ENCODE results near the gene SLC5A7. TPM values are rescaled to one million over a fixed set of nuclear protein-coding genes. Genes with fewer than 3 reads are reported as not detected.

SLC5A7 gene
- total RNA-seq, 5 donors from 2014 or later (not counting 1 experiment from before 2014, with no cell fraction given) = not detected

DNA sequence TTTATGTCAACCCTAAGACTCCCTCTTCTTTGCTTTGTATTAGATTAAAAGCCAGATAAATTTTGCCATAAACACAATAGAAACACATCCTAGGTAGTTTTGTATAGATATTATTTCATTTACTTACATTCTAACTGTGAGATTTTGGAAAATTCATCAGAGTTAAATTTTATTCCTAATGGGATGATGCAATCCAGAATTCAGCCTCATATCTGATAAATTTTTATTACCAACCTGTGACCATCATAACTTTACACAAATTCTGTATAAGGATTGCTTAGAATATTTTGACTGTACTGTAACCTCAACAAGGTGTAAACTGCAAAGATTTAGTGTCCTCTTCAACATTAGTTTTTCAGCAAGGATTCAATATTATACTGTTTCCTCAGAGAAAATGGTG is 4.4 kb downstream of the SLC5A7 start:
- no peaks in the 10 kb centered on the region for H3K9me3 Mint-ChIP-seq
- no peaks in the 10 kb centered on the region for H3K36me3 ChIP-seq (ENCODE audit: control insufficient read depth in 2 of 2, extremely low read depth in 1 of 2, insufficient read depth in 1 of 2, low read length in 1 of 2)
- no peak overlapping the region for H3K4me3 ChIP-seq (ENCODE audit: control insufficient read depth in 1 of 2, extremely low read depth in 1 of 2, low read length in 1 of 2)
- no peak overlapping the region for H3K27ac ChIP-seq (ENCODE audit: low read length)
- no peaks in the 10 kb centered on the region for H3K4me1 ChIP-seq (ENCODE audit: control insufficient read depth in 1 of 2, extremely low read depth in 1 of 2, insufficient read depth in 2 of 2, low read length in 2 of 2)
- ChIA-PET POLR2A (no interaction called here), CTCF (no interaction called here)
- H3K36me3 Mint-ChIP-seq = no peaks in the 10 kb centered on the region
- DNase-seq (no peak), ATAC-seq (replicated peaks in 1 of 4) (no peak)
- peaks cover 4 to 8% of the 10 kb centered on the region in 2 donors for H3K27me3 Mint-ChIP-seq
- H3K4me3 Mint-ChIP-seq = no peak overlapping the region
- H3K27ac Mint-ChIP-seq = no peak overlapping the region
- no peaks in the 10 kb centered on the region for H3K9me3 ChIP-seq
- H3K27me3 ChIP-seq (replicated peaks in 1 of 2; ENCODE audit: control insufficient read depth in 2 of 2, extremely low read depth in 1 of 2, insufficient read depth in 2 of 2, low read length in 1 of 2) = peaks cover 14 to 16% of the 10 kb centered on the region in 2 experiments
- no peaks in the 10 kb centered on the region for H3K4me1 Mint-ChIP-seq

DNA sequence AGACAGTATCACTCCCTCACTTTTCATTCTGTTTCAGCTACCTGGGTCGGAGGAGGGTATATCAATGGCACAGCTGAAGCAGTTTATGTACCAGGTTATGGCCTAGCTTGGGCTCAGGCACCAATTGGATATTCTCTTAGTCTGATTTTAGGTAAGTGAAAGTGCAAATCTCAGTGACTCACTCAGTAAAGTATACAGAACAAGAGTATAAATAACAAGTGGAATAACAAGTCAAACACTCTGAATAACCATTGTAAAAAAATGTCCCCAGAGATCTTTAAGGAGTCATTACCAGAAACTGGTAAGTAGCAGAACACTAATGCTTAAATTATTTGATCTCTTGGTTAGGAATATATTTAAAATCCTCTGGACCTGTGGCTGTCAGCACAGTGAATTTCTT is 5.7 kb downstream of the SLC5A7 start:
- POLR2A ChIA-PET = no interaction called here
- no CpG with 5 or more reads among the region's 1 CpG for WGBS (ENCODE audit: insufficient coverage)

DNA sequence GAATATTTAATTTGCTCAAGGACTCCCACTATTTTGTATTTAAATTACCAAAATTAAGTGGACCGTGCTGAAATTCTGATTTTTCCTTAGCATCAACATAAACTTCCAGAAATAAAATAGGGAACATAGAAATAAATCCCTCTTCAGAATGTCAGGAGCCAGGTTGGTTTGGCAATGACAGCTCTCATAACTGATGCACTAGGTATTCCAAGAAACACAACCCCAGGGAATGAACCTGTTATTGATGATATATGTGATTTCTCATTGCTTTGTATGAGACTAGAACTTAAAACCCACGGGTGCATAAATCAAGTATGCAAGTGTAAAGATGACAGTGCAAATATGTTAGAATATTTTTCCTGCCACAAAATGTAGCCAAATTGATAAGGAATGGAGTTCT is 12.8 kb downstream of the SLC5A7 start:
- ChIA-PET CTCF (no interaction called here), POLR2A (no interaction called here)
- no peak overlapping the region for H3K27ac ChIP-seq (ENCODE audit: low read length)
- no peaks in the 10 kb centered on the region for H3K27me3 ChIP-seq (replicated peaks in 1 of 2; ENCODE audit: control insufficient read depth in 2 of 2, extremely low read depth in 1 of 2, insufficient read depth in 2 of 2, low read length in 1 of 2)
- no peaks in the 10 kb centered on the region for H3K4me1 ChIP-seq (ENCODE audit: control insufficient read depth in 1 of 2, extremely low read depth in 1 of 2, insufficient read depth in 2 of 2, low read length in 2 of 2)
- no peak overlapping the region for H3K4me3 ChIP-seq (ENCODE audit: control insufficient read depth in 1 of 2, extremely low read depth in 1 of 2, low read length in 1 of 2)
- H3K4me3 Mint-ChIP-seq = no peak overlapping the region
- no peaks in the 10 kb centered on the region for H3K9me3 Mint-ChIP-seq
- DNase-seq (no peak), ATAC-seq (replicated peaks in 1 of 4) (no peak)
- no peaks in the 10 kb centered on the region for H3K36me3 ChIP-seq (ENCODE audit: control insufficient read depth in 2 of 2, extremely low read depth in 1 of 2, insufficient read depth in 1 of 2, low read length in 1 of 2)
- no peaks in the 10 kb centered on the region for H3K27me3 Mint-ChIP-seq
- no peaks in the 10 kb centered on the region for H3K4me1 Mint-ChIP-seq
- WGBS (ENCODE audit: insufficient coverage) = no CpG with 5 or more reads among the region's 2 CpGs
- H3K36me3 Mint-ChIP-seq = no peaks in the 10 kb centered on the region
- H3K27ac Mint-ChIP-seq = no peak overlapping the region
- no peaks in the 10 kb centered on the region for H3K9me3 ChIP-seq

More for the DNA sequence above, 5.7 kb downstream of the SLC5A7 start:
- CTCF ChIA-PET = no interaction called here
- no peak overlapping the region for H3K4me3 ChIP-seq (ENCODE audit: control insufficient read depth in 1 of 2, extremely low read depth in 1 of 2, low read length in 1 of 2)
- H3K27me3 ChIP-seq (replicated peaks in 1 of 2; ENCODE audit: control insufficient read depth in 2 of 2, extremely low read depth in 1 of 2, insufficient read depth in 2 of 2, low read length in 1 of 2) = peaks cover 4 to 10% of the 10 kb centered on the region in 2 experiments
- DNase-seq (no peak), ATAC-seq (replicated peaks in 1 of 4) (no peak)
- H3K4me1 ChIP-seq (ENCODE audit: control insufficient read depth in 1 of 2, extremely low read depth in 1 of 2, insufficient read depth in 2 of 2, low read length in 2 of 2) = no peaks in the 10 kb centered on the region
- Mint-ChIP-seq H3K36me3 (no peaks in the 10 kb centered on the region), H3K4me1 (no peaks in the 10 kb centered on the region), H3K4me3 (no peak overlapping the region), H3K27ac (no peak overlapping the region), H3K27me3 (peaks cover 3 to 5% of the 10 kb centered on the region in 2 donors), H3K9me3 (no peaks in the 10 kb centered on the region)
- H3K27ac ChIP-seq (ENCODE audit: low read length) = no peak overlapping the region
- H3K9me3 ChIP-seq = no peaks in the 10 kb centered on the region
- H3K36me3 ChIP-seq (ENCODE audit: control insufficient read depth in 2 of 2, extremely low read depth in 1 of 2, insufficient read depth in 1 of 2, low read length in 1 of 2) = no peaks in the 10 kb centered on the region

DNA sequence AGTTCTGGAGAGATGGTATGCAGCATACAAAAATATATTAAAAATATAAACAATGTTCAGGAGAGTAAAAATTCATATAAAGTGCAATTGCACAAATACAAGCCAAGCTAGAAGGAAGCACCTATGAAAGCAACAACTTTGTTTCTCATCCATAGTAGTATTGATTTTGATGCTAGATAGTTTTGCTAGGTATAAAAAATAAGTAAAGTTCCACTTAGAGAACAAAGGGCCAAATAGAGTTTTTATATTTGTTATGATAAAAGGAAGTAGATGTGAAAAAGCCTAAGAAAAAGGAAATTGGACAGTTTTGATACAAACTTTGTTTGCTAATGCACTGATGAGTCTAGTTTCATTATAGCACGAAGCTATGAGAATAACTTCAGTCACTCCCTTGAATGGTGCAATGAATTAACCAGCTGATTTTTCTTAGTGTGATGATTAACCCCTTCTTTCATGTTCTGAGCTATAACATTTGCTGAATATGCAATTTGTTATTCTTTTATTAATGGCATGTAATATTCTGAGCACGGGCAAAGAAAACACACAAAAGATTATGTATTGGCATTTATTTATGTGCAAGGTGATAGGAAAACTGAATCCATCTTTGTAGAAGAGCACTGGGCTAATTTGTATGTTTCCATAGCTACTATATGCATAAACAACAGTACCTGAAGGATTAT is 24.7 kb downstream of the SLC5A7 start:
- no peaks in the 10 kb centered on the region for H3K4me1 ChIP-seq (ENCODE audit: control insufficient read depth in 1 of 2, extremely low read depth in 1 of 2, insufficient read depth in 2 of 2, low read length in 2 of 2)
- POLR2A ChIA-PET = no interaction called here
- no peak overlapping the region for H3K4me3 ChIP-seq (ENCODE audit: control insufficient read depth in 1 of 2, extremely low read depth in 1 of 2, low read length in 1 of 2)
- no peaks in the 10 kb centered on the region for H3K9me3 ChIP-seq
- Mint-ChIP-seq H3K4me1 (no peaks in the 10 kb centered on the region), H3K27me3 (peaks cover 0 to 3% of the 10 kb centered on the region in 2 donors), H3K36me3 (no peaks in the 10 kb centered on the region), H3K27ac (no peak overlapping the region), H3K9me3 (peaks cover 11 to 16% (median 13%) of the 10 kb centered on the region in 3 donors), H3K4me3 (no peak overlapping the region)
- no peak overlapping the region for H3K27ac ChIP-seq (ENCODE audit: low read length)
- CTCF ChIA-PET = interaction anchor here in 1 of 2 donors (0.5 kb wide), 2 partner anchors 587 to 1336 kb away, joined by 6 to 9 read pairs; no protein-coding TSS in a partner anchor
- WGBS (ENCODE audit: insufficient coverage) = no CpG with 5 or more reads among the region's 2 CpGs
- ATAC-seq (replicated peaks in 1 of 4) (no peak), DNase-seq (no peak)
- H3K36me3 ChIP-seq (ENCODE audit: control insufficient read depth in 2 of 2, extremely low read depth in 1 of 2, insufficient read depth in 1 of 2, low read length in 1 of 2) = no peaks in the 10 kb centered on the region
- no peaks in the 10 kb centered on the region for H3K27me3 ChIP-seq (replicated peaks in 1 of 2; ENCODE audit: control insufficient read depth in 2 of 2, extremely low read depth in 1 of 2, insufficient read depth in 2 of 2, low read length in 1 of 2)

DNA sequence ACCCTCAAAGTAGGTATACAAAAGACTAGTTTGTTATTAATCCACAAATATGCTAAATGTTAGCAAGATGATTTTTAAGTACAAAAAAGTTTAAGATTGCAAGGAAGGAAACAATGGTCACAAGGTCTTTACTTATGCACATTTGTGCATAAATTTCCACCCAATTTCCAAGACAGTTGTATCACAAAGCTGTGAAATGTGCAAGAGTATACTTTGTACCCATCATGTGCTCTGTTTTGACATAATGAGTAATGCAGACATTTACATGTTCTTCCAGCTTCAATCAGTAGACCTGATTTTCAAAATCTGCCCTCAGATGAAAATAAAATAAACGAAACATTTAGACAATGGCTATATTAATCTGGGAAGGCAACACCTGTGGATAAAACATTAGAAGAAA is 27.0 kb downstream of the SLC5A7 start:
- H3K4me1 Mint-ChIP-seq = no peaks in the 10 kb centered on the region
- DNase-seq = no peak
- no peaks in the 10 kb centered on the region for H3K4me1 ChIP-seq (ENCODE audit: control insufficient read depth in 1 of 2, extremely low read depth in 1 of 2, insufficient read depth in 2 of 2, low read length in 2 of 2)
- peaks cover 0 to 3% of the 10 kb centered on the region in 2 donors for H3K27me3 Mint-ChIP-seq
- ATAC-seq (replicated peaks in 1 of 4) = no peak
- no peaks in the 10 kb centered on the region for H3K27me3 ChIP-seq (replicated peaks in 1 of 2; ENCODE audit: control insufficient read depth in 2 of 2, extremely low read depth in 1 of 2, insufficient read depth in 2 of 2, low read length in 1 of 2)
- H3K4me3 Mint-ChIP-seq = no peak overlapping the region
- POLR2A ChIA-PET = no interaction called here
- no CpG with 5 or more reads among the region's 1 CpG for WGBS (ENCODE audit: insufficient coverage)
- no peak overlapping the region for H3K27ac ChIP-seq (ENCODE audit: low read length)
- no peaks in the 10 kb centered on the region for H3K36me3 ChIP-seq (ENCODE audit: control insufficient read depth in 2 of 2, extremely low read depth in 1 of 2, insufficient read depth in 1 of 2, low read length in 1 of 2)
- H3K27ac Mint-ChIP-seq = no peak overlapping the region
- H3K9me3 Mint-ChIP-seq = peaks cover 11 to 13% (median 12%) of the 10 kb centered on the region in 3 donors
- no peak overlapping the region for H3K4me3 ChIP-seq (ENCODE audit: control insufficient read depth in 1 of 2, extremely low read depth in 1 of 2, low read length in 1 of 2)
- CTCF ChIA-PET = no interaction called here
- H3K36me3 Mint-ChIP-seq = no peaks in the 10 kb centered on the region
- no peaks in the 10 kb centered on the region for H3K9me3 ChIP-seq

DNA sequence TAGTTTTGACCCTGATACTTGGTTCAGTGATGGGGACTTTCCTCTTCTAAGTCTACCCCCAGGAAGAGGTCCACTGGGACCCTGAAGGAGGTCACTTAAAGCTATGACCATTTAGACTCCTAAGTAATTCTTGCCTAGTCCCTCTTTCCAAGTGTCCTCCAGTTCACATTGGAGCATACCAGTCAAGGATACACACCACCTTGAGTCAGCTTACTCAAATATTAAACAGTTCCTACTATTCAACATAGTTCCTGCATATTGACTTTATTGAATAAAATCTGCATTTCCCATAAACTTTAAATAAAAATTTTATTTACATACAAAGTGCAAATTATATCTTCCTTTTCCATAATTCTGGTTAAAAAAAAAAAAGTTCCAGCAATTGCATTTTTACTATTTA is 36.3 kb downstream of the SLC5A7 start:
- Mint-ChIP-seq H3K36me3 (no peaks in the 10 kb centered on the region), H3K27ac (no peak overlapping the region), H3K4me3 (no peak overlapping the region), H3K27me3 (no peaks in the 10 kb centered on the region), H3K4me1 (no peaks in the 10 kb centered on the region), H3K9me3 (peaks cover 0 to 3% (median 0%) of the 10 kb centered on the region in 3 donors)
- Histone ChIP-seq H3K36me3 (ENCODE audit: control insufficient read depth in 2 of 2, extremely low read depth in 1 of 2, insufficient read depth in 1 of 2, low read length in 1 of 2) (no peaks in the 10 kb centered on the region), H3K9me3 (no peaks in the 10 kb centered on the region), H3K4me1 (ENCODE audit: control insufficient read depth in 1 of 2, extremely low read depth in 1 of 2, insufficient read depth in 2 of 2, low read length in 2 of 2) (no peaks in the 10 kb centered on the region), H3K27me3 (replicated peaks in 1 of 2; ENCODE audit: control insufficient read depth in 2 of 2, extremely low read depth in 1 of 2, insufficient read depth in 2 of 2, low read length in 1 of 2) (no peaks in the 10 kb centered on the region), H3K4me3 (ENCODE audit: control insufficient read depth in 1 of 2, extremely low read depth in 1 of 2, low read length in 1 of 2) (no peak overlapping the region), H3K27ac (ENCODE audit: low read length) (no peak overlapping the region)
- no peak for ATAC-seq (replicated peaks in 1 of 4)
- CTCF ChIA-PET = no interaction called here
- no peak for DNase-seq
- POLR2A ChIA-PET = no interaction called here

DNA sequence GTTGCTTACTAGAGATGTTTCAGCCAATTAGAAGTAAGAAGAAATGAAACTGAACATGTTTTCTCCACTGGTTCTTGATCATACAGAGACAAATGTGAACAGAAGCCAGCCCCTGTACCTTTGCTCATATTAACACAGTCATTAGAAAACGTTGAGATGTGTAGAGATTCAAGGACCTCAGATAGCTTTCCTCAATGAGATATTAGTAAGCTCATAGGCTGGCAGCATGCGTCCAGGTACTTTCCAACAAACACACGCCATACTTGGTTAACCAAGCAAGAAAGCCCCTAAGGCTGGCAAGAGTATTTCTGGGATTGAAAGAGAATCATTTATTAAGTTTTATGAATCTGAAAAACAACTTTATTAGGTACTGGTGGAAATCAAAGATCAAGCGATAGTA is 37.5 kb downstream of the SLC5A7 start:
- ATAC-seq (replicated peaks in 1 of 4) (no peak), DNase-seq (no peak)
- no peaks in the 10 kb centered on the region for H3K9me3 ChIP-seq
- POLR2A ChIA-PET = no interaction called here
- H3K27me3 ChIP-seq (replicated peaks in 1 of 2; ENCODE audit: control insufficient read depth in 2 of 2, extremely low read depth in 1 of 2, insufficient read depth in 2 of 2, low read length in 1 of 2) = no peaks in the 10 kb centered on the region
- H3K4me3 Mint-ChIP-seq = no peak overlapping the region
- CTCF ChIA-PET = no interaction called here
- H3K4me1 ChIP-seq (ENCODE audit: control insufficient read depth in 1 of 2, extremely low read depth in 1 of 2, insufficient read depth in 2 of 2, low read length in 2 of 2) = no peaks in the 10 kb centered on the region
- H3K36me3 ChIP-seq (ENCODE audit: control insufficient read depth in 2 of 2, extremely low read depth in 1 of 2, insufficient read depth in 1 of 2, low read length in 1 of 2) = no peaks in the 10 kb centered on the region
- no peak overlapping the region for H3K27ac Mint-ChIP-seq
- peaks cover 0 to 3% (median 0%) of the 10 kb centered on the region in 3 donors for H3K9me3 Mint-ChIP-seq
- no peaks in the 10 kb centered on the region for H3K4me1 Mint-ChIP-seq
- H3K27ac ChIP-seq (ENCODE audit: low read length) = no peak overlapping the region
- no peaks in the 10 kb centered on the region for H3K36me3 Mint-ChIP-seq
- no peaks in the 10 kb centered on the region for H3K27me3 Mint-ChIP-seq
- H3K4me3 ChIP-seq (ENCODE audit: control insufficient read depth in 1 of 2, extremely low read depth in 1 of 2, low read length in 1 of 2) = no peak overlapping the region
- no CpG with 5 or more reads among the region's 4 CpGs for WGBS (ENCODE audit: insufficient coverage)

Measured in T-cell (primary cell).